ENCODE data around the gene FASTKD2. TPM values are rescaled to one million over a fixed set of nuclear protein-coding genes. Genes with fewer than 3 reads are reported as not detected.

Gene FASTKD2
- total and polyA plus RNA-seq, 2 of the 8 experiments (the other 6 are each of a cell fraction or from before 2014, with no cell fraction given), result 35.7 to 38.5 TPM

DNA sequence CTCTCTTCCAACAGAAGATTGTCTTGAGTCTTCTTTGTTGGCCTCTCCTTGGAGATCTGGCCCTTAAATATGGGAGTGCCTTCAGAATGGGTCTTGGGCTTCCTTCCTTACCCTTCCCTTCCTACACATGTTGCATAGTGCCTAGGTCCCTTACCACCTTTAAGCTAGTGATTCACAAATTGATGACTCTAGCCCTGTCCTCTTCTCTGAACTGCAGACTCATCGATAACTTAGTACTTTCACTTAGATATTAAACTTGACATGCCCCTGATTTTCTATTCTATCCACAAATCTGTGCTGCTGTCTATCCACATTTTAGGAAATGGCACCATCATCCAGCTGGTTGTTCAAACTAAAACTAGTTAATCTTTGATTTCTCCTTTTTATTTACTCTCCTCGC is 38.1 kb upstream of the FASTKD2 start:
- Histone ChIP-seq H3K36me3 (ENCODE audit: control insufficient read depth in 2 of 4, insufficient read depth in 4 of 4, low read length in 3 of 4) (no peaks in the 10 kb centered on the region), H4K20me1 (replicated peaks in 1 of 2; ENCODE audit: control insufficient read depth in 1 of 2, insufficient read depth in 2 of 2, low read length in 2 of 2) (no peaks in the 10 kb centered on the region), H2AFZ (ENCODE audit: low read length) (no peak overlapping the region), H2BK5ac (ENCODE audit: low read depth, low read length) (no peak overlapping the region), H3K79me2 (ENCODE audit: control insufficient read depth in 1 of 2, insufficient read depth in 2 of 2, low read length in 2 of 2) (no peaks in the 10 kb centered on the region), H3K56ac (replicated peaks; ENCODE audit: insufficient read length, low read depth, low read length) (no peak overlapping the region), H2BK12ac (ENCODE audit: low read depth, low read length) (no peak overlapping the region), H2BK15ac (ENCODE audit: low read length) (no peak overlapping the region), H3K23ac (ENCODE audit: insufficient read length) (no peak overlapping the region), H3K9ac (replicated peaks in 1 of 4; ENCODE audit: extremely low read depth in 1 of 4, low read depth in 3 of 4, low read length in 3 of 4) (no peak overlapping the region), H3K27ac (ENCODE audit: low read depth, low read length) (no peak overlapping the region), H3K27me3 (replicated peaks in 1 of 4; ENCODE audit: control insufficient read depth in 3 of 4, extremely low read depth in 1 of 4, insufficient read depth in 3 of 4, low read length in 3 of 4) (no peaks in the 10 kb centered on the region), H3K4ac (replicated peaks; ENCODE audit: insufficient read length, low read depth, low read length) (no peak overlapping the region), H4K5ac (ENCODE audit: insufficient read length, low read depth, low read length) (no peak overlapping the region), H3K18ac (ENCODE audit: extremely low read depth, low read length) (no peak overlapping the region), H3K9me3 (ENCODE audit: insufficient read depth in 2 of 2, low read depth in 1 of 2, low read length in 1 of 2) (peaks cover 0 to under 1% of the 10 kb centered on the region in 2 experiments; a peak in 1 of 4 replicates), H2BK20ac (ENCODE audit: low read length) (no peak overlapping the region), H3K4me3 (ENCODE audit: extremely low read depth in 1 of 4, insufficient read depth in 2 of 4, low read depth in 3 of 4, low read length in 4 of 4) (no peak overlapping the region), H3K23me2 (ENCODE audit: low read depth, low read length) (no peaks in the 10 kb centered on the region), H3K14ac (ENCODE audit: insufficient read length) (no peak overlapping the region), H4K8ac (ENCODE audit: extremely low read depth, insufficient read depth, low read length) (no peak overlapping the region), H2BK120ac (replicated peaks; ENCODE audit: low read depth, low read length) (no peak overlapping the region), H3K79me1 (ENCODE audit: low read depth, low read length) (no peaks in the 10 kb centered on the region), H2AK5ac (ENCODE audit: low read depth, low read length) (no peak overlapping the region), H4K91ac (replicated peaks; ENCODE audit: insufficient read length, low read length) (no peak overlapping the region), H3K4me1 (replicated peaks in 1 of 4; ENCODE audit: control insufficient read depth in 3 of 4, insufficient read depth in 4 of 4, low read length in 3 of 4) (no peaks in the 10 kb centered on the region), H3K4me2 (ENCODE audit: insufficient read depth in 1 of 2, low read depth in 2 of 2, low read length in 2 of 2) (no peak overlapping the region)
- no peak for TF ChIP-seq SP1 (IDR thresholded peaks at IDR 0.05; ENCODE audit: low read depth, low read length)
- WGBS, 2 experiments (ENCODE audit: extremely low coverage in 1 of 2, insufficient coverage in 1 of 2, insufficient read length in 1 of 2, insufficient replicate concordance in 2 of 2, low coverage in 1 of 2, low lambda C conversion rate in 2 of 2, missing lambda C conversion rate in 1 of 2), result 98% methylated on average over 2 of the region's 2 CpGs; no CpG with 5 or more reads in 1 of the 2 experiments
- DNase-seq (ENCODE audit: low read depth in 1 of 2, low spot score in 2 of 2) (no peak), FAIRE-seq (no peak)
- ChIA-PET POLR2A (ENCODE audit: partially characterized antibody) (no interaction called here), CTCF (ENCODE audit: partially characterized antibody) (no interaction called here)

Data from H1 (cell line).